GM19239 (cell line): Measurements from ENCODE around the gene PLEKHH1.
"Not testable (repeated sequence)": the region's sequence is repeated elsewhere in the genome, so short reads cannot be mapped to it uniquely, and the experiment has no call there.

Experiments used
- DNase-seq: peaks from one replicate; pipeline ENCODE4 v3.0.0; 2011; ENCODE audit warnings: low spot score; ENCODE audit not compliant: insufficient read length
- FAIRE-seq: peaks from 2 replicates; lab custom pipeline; 2011; peaks lifted over from hg19 to GRCh38; lab: Jason Lieb, UNC

PLEKHH1 gene

DNA sequence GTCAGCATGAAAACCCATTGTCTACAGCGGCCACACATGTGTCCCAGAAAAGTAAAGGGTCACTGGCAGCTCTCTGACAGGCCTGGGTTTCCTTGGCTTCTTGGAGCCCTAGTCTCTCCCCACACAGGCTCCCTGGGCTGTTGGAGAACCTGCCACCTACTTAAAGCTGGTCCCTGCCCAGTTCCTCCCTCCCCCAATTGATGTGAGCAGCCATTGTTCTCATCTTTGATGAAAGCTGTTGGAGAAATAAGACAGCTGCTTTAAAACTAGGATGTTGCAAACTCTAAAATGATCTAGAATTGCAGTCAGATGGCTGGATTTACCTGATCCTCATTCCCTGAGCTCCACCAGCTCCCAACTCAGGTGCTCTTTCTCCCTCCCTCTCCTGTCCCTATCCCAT, 4.8 kb upstream of the PLEKHH1 start:
- FAIRE-seq: no peak
- DNase-seq: no peak

DNA sequence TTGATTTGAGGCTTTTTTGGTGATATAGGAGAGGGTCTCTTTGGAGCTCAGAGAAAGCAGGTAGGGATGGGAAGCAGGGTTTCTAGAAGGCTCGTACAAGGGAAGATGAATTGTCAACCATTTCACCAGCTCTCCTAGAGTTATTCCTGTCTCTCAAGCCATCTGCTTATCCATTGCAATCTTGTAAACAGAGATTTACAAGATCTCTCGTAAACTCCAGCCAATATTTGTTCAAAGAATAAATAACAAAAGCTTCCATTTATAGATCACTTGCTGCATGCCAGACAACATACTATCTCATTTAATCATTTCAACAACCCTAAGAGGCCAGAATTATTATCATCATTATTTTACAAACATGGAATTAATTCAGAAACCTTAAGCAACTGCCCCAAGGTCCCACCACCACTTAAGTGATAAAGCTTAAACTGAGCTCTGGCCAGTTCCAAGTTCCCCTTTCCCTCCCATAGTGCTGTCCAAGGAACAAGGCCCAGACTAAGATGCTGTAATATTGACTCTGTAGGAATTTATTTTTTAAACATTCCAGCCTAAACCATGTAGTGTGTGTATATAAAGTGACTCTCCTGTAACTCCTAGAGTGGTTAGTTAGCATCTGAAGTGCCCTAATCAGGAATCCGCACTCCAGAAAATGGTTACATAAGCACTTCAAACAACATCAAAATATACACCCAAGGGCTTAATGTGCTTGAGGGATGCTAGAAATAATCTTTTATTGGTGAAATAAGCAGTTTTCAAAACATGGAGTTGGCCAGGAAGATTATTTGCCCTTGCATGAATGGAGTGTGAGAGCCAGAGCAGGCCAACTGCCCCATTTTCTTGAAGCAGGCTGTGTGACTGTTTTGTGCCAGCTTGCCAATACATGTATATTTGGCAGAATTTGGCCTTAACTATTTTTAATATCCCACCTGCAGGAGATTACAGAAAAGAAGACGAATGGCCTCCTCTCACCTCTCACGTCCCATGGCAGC, 2.8 kb upstream of the PLEKHH1 start:
- DNase-seq (no peak), FAIRE-seq (no peak)

DNA sequence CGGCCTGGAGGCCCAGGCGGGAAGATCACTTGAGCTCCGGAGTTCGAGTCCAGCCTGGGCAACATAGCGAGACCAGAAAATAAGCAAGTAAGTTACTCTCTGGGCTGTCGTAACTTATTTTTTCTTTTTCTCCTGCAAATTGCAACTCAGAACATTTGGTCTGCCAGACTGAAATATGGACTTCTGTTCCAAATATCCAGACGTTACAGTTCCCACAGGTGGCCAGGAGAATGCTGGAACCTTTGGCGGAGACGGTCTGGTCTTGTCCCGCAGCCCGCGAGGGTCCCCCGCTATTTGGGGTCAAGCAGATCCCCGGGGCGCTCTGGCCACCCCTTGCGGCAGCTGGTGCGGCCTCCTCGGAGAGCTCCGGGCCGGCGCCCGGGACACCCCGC, 488 bp upstream of the PLEKHH1 start:
- no peak for FAIRE-seq
- no peak for DNase-seq

DNA sequence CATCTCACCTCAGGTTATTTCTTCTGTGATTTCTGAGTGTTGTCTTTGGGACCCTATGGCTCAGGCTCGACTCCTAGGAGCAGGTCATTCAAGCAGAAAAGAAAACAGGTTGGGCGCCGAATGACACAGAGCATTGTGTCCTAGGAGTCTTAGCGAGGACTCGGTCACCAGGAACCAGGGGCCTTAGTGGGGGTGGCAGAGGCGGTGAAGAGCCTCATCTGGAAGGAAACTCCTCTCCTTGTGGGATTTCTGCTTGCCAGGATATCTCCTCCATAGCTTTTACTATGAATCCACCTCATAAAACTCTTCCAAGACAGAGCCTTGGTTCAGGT, 630 bp downstream of the PLEKHH1 start:
- no peak for DNase-seq
- FAIRE-seq: no peak

DNA sequence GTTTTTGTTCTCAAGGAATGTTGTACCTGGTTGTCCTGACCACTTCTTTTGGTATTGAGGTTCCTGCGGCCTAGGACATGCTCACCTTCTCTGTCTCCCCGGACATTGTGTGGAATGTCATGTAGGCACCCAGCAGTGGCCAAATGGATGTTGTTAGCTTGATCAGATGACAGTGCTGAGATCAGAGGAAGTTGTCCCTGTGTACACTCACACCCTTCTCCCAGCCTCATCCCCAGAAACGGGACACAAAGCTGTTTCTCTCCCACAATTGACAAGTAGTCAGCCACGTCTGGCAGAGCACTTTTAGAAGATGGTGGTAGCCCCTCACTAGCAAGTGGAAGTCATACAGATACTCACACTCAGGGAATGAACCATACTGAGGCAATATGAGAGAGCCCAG, 3.0 kb downstream of the PLEKHH1 start:
- DNase-seq: no peak
- FAIRE-seq: no peak

DNA sequence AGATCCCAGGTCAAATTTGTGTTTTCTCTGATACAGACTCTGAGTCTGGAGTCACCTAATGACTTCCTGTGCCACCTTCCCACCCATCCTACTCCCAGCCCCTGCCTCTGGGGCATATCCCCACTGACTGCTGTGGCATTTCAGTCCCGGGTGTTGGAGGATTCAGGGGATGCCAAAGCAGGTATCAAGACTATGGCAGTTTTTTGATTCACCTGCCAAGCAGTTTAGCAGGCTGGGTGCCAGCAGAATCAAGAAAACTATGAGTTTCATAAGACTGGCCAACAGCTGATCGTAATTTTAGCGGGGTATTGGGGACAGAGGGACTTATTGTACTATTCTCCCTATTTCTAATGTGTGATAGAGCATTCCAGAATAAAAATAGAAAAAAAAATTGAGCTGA, 4.6 kb downstream of the PLEKHH1 start:
- DNase-seq (no peak), FAIRE-seq (no peak)

DNA sequence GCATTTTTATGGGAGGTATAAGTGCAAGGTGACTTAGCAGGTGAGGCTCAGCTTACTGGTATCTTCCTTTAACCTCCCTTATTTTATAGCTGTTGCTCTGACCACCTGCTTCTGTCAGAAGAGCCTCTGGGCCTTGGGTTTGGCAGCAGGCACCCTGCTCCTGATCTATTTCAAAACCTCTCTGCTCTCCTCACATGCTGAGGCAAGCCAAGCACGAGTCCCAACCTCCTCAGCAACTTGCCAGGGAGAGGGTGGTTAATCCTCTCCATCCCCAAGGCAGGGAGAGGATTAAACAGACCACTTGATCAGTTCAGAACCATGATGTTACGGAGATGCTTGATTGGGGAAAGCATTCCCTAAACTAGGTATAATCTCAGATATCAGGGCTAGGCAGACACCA, 5.4 kb downstream of the PLEKHH1 start:
- no peak for FAIRE-seq
- no peak for DNase-seq

DNA sequence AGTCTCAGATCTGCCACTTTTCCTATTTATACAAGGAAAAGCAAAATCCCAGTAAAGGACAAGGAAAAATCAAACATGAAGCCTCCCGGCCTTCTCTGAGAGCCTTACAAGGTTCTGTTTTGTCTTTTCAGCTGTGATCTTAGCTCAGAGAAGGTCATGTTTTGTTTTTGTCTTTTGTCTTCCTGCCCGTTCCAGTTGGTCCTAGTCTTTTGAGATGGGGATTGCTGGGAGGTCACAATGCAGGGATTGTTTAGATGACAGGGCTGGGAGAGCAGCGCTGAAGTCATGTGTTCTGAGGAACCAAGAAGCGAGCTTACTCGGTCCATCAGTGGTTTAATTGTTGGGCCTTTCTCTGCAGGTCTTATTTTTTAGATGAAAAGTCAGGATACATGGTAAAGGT, 6.0 kb downstream of the PLEKHH1 start:
- FAIRE-seq (no peak), DNase-seq (no peak)

DNA sequence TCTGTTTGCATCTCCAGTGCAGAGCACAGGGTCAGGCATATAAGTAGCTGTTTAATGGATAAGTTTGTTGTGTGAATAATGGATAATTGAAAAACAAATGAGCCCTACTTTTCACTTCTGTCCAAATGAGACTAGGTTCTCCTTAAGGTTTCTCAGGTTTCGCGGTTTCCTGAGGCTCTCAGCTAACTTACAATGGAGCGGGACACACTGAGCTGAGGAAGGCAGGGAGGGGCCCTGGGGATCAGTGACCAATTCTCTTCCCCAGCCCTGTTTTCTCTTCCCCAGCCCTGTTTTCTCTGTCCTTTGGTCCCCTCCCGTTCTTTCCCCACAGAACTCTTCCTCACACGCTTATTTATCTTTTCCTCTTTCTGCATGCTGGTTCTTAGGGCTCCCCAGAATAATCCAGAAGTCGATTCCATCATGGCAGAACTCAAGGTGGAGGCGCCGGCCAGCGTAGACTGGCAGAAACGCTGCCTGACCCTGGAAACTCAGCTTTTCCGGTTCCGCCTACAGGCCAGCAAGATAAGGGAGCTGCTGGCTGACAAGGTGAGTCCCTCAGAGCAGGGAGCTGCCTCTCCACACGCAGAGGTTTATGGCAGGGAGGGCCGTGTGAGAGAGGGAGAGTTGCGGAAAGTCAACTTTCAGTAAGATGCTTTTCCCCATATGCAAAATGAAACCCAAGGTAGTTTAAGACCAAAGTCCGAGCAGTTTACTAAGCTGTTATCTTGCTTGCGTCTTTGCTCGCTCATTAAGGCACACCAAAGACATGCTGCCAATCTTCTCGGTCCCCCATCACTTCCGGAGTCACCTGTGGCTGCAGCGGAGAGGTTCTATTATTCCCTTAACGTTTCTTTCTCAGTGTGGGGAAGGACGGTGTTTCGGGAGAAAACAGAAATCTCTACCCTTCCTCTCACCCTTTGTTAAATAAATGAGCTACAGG, 8.6 kb downstream of the PLEKHH1 start:
- no peak for FAIRE-seq
- DNase-seq: no peak

DNA sequence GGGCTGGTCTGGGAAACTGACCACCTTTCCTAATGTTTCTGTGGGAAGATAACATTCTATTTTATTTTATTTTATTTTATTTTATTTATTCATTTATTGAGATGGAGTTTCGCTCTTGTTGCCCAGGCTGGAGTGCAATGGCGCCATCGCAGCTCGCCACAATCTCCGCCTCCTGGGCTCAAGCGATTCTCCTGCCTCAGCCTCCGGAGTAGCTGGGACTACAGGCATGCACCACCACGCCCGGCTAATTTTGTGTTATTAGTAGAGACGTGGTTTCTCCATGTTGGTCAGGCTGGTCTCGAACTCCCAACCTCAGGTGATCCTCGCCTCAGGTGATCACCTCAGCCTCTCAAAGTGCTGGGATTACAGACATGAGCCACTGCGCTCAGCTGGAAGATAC, 9.5 kb downstream of the PLEKHH1 start:
- not testable (repeated sequence) for FAIRE-seq, DNase-seq

DNA sequence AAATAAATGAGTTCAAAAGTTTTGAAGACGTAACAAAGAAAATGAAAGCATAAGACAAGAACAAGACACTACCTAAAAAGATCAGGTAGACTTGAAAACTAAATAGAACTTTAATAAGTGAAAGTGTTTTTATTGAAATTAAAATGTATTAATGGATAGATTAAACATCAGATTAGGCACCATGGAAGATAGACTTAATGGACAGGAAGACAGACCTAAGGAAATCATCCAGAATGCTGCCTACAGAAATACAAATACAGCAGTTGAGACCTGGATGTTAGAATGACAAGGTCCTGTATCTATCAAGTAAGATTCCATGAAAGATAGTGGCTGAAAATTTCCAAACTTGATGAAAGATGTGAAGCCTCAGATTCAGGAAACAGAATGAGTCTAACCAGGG, 11.5 kb downstream of the PLEKHH1 start:
- DNase-seq (no peak), FAIRE-seq (no peak)

DNA sequence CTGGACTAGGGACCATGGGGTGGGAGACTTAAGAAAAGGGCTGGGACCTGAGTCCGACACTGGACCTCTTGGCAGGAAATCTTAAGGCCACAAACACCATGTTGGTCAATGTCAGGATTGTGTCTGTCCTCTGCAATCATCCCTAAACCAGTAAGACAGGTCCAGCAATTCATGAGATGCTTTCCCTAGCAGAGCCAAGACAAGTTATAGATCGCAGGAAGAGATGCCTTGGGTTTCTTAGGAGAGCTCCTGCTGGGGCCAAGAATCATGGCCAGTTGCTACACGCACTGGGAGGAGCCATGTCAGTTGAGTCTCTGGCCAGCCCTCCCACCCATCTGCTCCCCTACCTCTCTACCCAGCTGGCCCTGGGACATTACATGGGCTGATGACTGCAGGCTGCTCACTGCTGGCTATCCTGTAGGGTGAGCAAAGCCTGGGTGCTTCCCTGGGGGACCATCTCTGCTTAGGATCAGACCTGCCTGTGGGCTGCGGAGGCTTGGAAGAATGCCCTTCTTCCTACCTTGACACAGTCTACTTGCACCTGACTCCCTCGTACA, 14.2 kb downstream of the PLEKHH1 start:
- no peak for FAIRE-seq
- no peak for DNase-seq

DNA sequence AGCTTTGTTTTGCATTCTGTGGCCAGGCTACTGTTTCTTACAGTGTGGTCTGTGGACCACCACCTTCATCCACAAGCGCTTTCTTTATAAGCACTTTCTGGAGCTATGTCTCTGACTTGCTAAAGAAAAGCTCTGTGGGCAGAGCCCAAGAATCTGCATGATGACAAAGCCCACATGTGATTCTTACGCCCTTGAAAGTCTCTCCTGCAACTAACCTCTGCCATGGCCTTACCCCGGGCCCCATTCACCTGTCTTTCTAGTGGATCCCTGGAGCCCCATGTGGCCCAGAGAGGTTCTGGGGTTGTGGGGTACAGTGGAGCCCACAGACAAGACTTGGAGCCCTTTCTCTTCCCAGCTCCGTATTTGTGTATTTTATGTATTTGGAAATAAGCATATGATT, 16.6 kb downstream of the PLEKHH1 start:
- DNase-seq (no peak), FAIRE-seq (no peak)

DNA sequence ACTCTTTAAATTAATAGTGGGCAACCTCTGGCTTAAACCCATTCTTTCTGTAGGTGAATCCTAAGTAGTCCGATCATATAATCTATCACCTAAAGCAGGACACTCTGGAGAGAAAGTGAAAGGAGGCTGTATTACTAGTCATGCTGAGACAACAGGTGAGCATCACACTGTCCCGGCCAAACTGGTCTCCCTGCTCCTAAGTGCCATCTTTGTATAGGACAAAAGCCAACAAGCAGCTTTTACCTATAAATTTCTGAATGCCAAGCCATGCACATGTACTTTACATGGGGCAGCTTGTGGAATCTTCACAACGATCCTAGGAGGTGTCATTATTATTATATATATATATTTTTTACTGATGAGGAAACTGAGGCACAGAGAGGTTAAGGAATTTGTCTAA, 18.0 kb downstream of the PLEKHH1 start:
- no peak for DNase-seq
- no peak for FAIRE-seq

DNA sequence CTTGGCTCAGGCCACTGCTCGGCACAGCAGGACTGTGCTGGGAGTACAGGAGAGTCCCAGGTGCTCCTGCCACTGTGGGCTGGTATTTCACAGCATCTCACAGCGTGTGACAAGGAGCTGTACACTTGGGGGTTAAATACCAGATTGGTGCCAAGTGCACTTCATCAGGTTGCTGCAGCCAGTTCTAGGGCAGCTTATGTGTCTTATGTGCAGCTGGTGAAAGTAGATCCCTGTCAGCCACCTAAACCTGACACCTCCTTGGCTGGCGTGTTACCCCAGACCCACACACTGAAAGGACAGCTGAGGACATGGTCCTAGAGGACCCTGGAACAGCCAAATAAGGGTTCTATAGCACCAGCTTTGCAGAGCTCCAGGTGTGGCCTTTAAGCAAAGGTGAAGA, 18.9 kb downstream of the PLEKHH1 start:
- FAIRE-seq: no peak

DNA sequence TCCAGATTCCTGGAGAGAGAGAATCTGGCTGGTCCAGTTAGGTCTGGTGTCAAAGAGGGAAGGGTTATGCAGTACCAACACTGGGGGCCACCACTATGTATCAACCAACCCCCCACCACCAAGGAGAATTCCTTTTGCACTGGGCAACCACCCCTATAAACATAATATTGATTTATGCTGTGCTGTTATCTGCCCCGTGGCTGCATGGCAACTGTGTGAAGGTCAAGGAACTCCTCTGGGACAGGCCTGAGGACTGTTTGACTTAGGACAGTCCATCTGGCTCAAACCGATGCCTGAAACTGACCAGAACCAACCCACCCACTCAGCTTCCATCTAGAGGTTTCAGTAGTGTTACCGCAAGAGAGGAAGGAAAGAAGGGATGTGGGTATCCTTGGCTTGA, 20.5 kb downstream of the PLEKHH1 start:
- no peak for FAIRE-seq
- DNase-seq: no peak

More for the DNA sequence above, 18.9 kb downstream of the PLEKHH1 start:
- no peak for DNase-seq

DNA sequence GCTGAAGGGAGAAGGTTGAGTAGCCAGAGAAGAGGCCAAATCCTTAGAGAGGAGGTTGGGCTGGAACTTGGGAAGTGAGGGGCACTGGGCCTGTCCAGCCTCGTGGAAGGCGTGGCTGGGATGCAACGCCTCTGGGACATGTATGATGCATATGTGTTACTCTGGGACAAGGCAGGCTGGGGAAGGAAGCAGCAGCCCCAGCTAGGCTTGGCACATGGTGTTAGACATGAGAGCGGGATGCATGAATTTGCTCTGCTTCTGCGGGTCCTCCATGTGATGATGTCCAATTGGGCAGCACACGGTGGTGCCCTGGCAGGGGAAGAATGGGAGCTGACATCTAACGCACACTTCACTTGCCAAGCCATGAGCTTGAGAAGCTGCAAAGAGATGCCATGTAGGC, 21.3 kb downstream of the PLEKHH1 start:
- FAIRE-seq: no peak
- no peak for DNase-seq

DNA sequence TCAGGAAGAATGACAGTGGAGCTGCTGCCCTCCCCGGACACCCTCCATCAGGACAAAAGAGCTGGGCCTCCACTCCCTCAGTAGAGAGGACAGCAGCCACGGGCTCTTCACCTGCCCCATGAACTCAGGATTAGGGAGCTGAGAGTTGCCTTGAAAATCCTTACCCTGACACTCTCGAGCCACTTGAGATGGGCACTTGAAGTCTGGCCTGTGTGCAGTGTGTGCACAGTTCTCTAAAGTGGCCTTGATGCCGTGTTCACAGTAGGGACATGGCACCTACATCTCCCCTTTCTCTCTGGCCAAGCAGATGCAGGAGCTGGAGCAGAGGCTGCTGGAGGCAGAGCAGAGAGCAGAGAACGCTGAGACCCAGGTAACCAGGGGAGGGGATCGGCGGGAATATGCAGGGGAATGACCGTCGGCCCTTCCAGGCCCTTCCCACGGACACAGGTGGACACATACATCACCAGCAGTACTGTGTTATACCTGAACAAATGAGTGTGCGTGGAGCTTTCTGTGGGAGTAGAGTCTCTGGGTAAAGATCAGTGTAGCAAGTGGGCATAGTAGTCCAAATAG, 22.5 kb downstream of the PLEKHH1 start:
- FAIRE-seq (no peak), DNase-seq (no peak)

DNA sequence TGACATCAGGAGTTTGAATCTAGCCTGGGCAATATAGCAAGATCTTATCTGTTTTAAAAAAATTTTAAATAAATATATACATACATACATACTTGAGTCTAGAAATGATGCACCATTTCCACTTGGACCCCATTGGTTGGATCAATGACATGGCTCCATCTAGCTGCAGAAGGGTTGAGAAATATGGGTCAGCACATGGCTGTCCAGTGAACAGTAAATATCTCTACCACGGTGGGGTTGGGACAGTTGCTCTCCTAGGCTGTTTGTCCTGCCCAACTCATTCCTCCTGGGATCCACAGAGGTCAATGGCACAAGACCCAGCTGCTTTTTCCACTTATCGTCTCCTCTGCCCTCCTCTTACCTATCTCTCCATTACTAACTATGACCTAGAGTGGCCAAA, 23.6 kb downstream of the PLEKHH1 start:
- DNase-seq (no peak), FAIRE-seq (no peak)

DNA sequence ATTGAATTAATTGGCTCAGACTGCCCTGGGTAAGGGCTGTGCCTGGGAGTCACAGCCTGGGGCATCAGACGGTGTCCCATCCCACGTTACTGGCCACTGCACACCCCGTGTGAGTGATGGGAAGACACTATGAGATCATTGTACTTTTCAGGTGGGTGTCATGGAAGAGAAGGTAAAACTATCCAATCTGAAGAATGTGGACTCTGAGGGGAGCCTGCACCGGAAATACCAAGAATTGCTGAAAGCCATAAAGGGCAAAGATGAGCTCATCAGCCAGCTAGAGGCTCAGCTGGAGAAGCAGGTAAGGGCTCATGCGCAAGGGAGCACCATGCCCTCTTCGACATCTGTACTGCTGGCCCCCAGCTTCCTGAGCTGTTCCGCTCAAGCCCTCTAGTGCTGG, 24.0 kb downstream of the PLEKHH1 start:
- FAIRE-seq: no peak
- DNase-seq: no peak

DNA sequence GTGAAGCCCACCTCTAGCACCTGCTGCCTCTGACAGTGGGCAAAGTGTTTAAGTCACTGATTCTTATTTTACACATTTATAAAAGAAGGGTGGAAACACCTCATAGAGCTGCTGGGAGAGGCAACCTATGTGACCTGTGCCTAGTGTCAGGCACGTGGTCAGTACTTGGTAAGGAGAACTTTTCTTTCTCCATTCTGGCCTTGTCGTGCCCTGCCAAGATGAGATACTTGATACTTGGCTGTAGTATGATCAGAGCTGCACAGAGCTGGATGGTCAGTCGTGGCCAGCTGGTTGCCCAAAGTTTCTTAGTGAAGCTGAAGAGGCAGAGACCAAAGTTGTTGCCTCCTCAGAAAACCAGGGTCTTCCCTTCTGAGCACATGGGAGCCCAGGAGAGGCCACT, 24.6 kb downstream of the PLEKHH1 start:
- FAIRE-seq: no peak
- no peak for DNase-seq
